ENCODE data around the gene PDE9A. TPM values are rescaled to one million over a fixed set of nuclear protein-coding genes. Genes with fewer than 3 reads are reported as not detected.

The PDE9A gene
- total and polyA plus RNA-seq, 2 of the 4 experiments (the other 2 are of a cell fraction): 0.89 to 0.90 TPM

DNA sequence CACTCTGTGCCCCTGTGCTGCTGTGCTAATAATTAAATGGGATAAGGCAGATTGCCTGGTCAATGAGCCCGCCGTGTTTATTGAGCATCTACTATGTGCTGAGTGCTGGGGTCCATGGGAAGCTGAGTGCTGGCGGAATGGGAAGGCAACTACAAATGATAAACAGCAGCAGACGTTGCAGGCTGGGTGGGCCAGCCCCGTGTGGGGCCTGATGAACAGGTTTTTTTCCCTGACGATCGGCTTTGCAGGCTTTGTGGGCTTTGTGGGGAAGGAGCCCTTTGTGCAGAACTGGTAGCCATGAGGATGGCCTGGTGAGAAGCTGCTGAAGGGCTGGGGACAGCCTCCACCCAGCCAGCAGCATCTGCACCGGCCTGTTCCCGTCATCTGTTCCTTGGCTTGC is 3.5 kb downstream of the PDE9A start:
- TF ChIP-seq RCOR1 (IDR thresholded peaks at IDR 0.05; ENCODE audit: insufficient replicate concordance, low read length): no peak
- TF ChIP-seq, protein P1, sequence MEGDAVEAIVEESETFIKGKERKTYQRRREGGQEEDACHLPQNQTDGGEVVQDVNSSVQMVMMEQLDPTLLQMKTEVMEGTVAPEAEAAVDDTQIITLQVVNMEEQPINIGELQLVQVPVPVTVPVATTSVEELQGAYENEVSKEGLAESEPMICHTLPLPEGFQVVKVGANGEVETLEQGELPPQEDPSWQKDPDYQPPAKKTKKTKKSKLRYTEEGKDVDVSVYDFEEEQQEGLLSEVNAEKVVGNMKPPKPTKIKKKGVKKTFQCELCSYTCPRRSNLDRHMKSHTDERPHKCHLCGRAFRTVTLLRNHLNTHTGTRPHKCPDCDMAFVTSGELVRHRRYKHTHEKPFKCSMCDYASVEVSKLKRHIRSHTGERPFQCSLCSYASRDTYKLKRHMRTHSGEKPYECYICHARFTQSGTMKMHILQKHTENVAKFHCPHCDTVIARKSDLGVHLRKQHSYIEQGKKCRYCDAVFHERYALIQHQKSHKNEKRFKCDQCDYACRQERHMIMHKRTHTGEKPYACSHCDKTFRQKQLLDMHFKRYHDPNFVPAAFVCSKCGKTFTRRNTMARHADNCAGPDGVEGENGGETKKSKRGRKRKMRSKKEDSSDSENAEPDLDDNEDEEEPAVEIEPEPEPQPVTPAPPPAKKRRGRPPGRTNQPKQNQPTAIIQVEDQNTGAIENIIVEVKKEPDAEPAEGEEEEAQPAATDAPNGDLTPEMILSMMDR (conservative IDR thresholded peaks at IDR 0.05; ENCODE audit: low read depth, low read length): no peak
- dilution Hi-C loops (cut with HindIII; ENCODE audit: low sequenced_read_pairs, unreplicated experiment) (no loop called here), in situ Hi-C loops (cut with MboI; ENCODE audit: low sequenced_read_pairs) (no loop called here), intact Hi-C loops (cut with micrococcal nuclease) (loop anchor here (10.0 kb wide), 1 partner anchor 158 kb away; no protein-coding TSS in a partner anchor)
- Histone ChIP-seq H3K56ac (ENCODE audit: extremely low read depth, insufficient read depth, low read length) (no peak overlapping the region), H4K91ac (ENCODE audit: insufficient read depth, low read depth, low read length) (no peak overlapping the region), H3K4me2 (ENCODE audit: low read depth, low read length) (no peak overlapping the region), H2AK9ac (replicated peaks; ENCODE audit: low read depth, low read length, poor library complexity) (no peak overlapping the region), H4K20me1 (ENCODE audit: insufficient read depth, low read length) (peaks cover 5% of the 10 kb centered on the region), H3K14ac (replicated peaks; ENCODE audit: low read depth, low read length) (no peak overlapping the region), H3K36me3 (ENCODE audit: control insufficient read depth, insufficient read depth, low read length) (no peaks in the 10 kb centered on the region), H2BK120ac (ENCODE audit: low read depth, low read length) (no peak overlapping the region), H4K8ac (ENCODE audit: low read depth in 2 of 2, low read length in 2 of 2) (no peak overlapping the region), H3K9me1 (ENCODE audit: insufficient read depth, low read length) (0 out of 2 replicates have a peak, but pooled peaks cover 3% of the 10 kb centered on the region), H3K9me3 (ENCODE audit: control insufficient read depth, insufficient read depth, low read length) (no peaks in the 10 kb centered on the region), H4K5ac (ENCODE audit: low read depth, low read length) (no peak overlapping the region), H2BK20ac (ENCODE audit: low read depth, low read length) (no peak overlapping the region), H2BK15ac (ENCODE audit: low read depth, low read length) (no peak overlapping the region), H2AFZ (replicated peaks; ENCODE audit: low read length, poor library complexity) (no peak overlapping the region), H3K23ac (ENCODE audit: low read depth, low read length) (no peak overlapping the region), H3K27me3 (ENCODE audit: control insufficient read depth, insufficient read depth, low read length) (peaks cover 28% of the 10 kb centered on the region), H3K79me1 (ENCODE audit: low read depth in 1 of 2, low read length in 2 of 2) (no peaks in the 10 kb centered on the region), H3K18ac (ENCODE audit: low read depth, low read length) (no peak overlapping the region), H2BK5ac (ENCODE audit: low read depth, low read length, poor library complexity, severe bottlenecking) (no peak overlapping the region), H3K27ac (ENCODE audit: insufficient read depth, low read length) (no peak overlapping the region), H2AK5ac (ENCODE audit: low read depth, low read length) (no peak overlapping the region), H3K4me1 (ENCODE audit: control insufficient read depth, insufficient read depth, low read length) (peaks cover 2% of the 10 kb centered on the region; the same call in 1 of the 2 replicates), H3K4ac (ENCODE audit: low read depth, low read length) (no peak overlapping the region), H3K9ac (ENCODE audit: low read depth, low read length) (no peak overlapping the region), H3K4me3 (ENCODE audit: insufficient read depth, low read depth, low read length) (no peak overlapping the region)
- BruUV-seq (replicated peaks): no TSS peak
- CTCF ChIA-PET: no interaction called here
- WGBS, 2 experiments (ENCODE audit: extremely low coverage in 2 of 2, insufficient read length in 1 of 2): 80% methylated on average over 2 of the region's 9 CpGs; no CpG with 5 or more reads in 1 of the 2 experiments
- no peak for DNase-seq
- POLR2A ChIA-PET (ENCODE audit: unreplicated experiment): no interaction called here
- no peak for ATAC-seq (ENCODE audit: low read depth)
